ENCODE results near the gene ZC3H4.

- TF ChIP-seq ZNF274 (IDR thresholded peaks at IDR 0.05; ENCODE audit: borderline replicate concordance, low read depth, low read length) (no peak), NCOA1 (IDR thresholded peaks at IDR 0.05; ENCODE audit: low read depth) (no peak), ZBTB49 (CRISPR knock-in tag; IDR thresholded peaks at IDR 0.05; ENCODE audit: borderline replicate concordance) (no peak), CTCF (IDR thresholded peaks at IDR 0.05 in 2 of 3, conservative IDR thresholded peaks at IDR 0.05 in 1 of 3; ENCODE audit: insufficient read depth in 2 of 3, low read depth in 1 of 3, low read length in 3 of 3) (no peak), LCOR (CRISPR knock-in tag; IDR thresholded peaks at IDR 0.05) (no peak), SMARCA5 (IDR thresholded peaks at IDR 0.05) (no peak)
Measured at GRCh38 chr19:47105874-47106273, 7.7 kb downstream of the ZC3H4 start.
